Neuronal stem cell (in vitro differentiated cells): ENCODE results near the gene NR2F6.

ENCODE experiments used
- DNase-seq: peaks from one replicate; pipeline ENCODE4 v3.0.0-alpha.2; 2013; ENCODE audit warnings: low spot score
- H2AFZ ChIP-seq: one replicate; pipeline ENCODE4 v1.6.1; 2013; ENCODE audit warnings: mild to moderate bottlenecking, low read length, inconsistent platforms
- H2AK5ac ChIP-seq: 2 replicates; pipeline ENCODE4 v1.6.1; 2013; ENCODE audit warnings: low read depth, mild to moderate bottlenecking, inconsistent platforms, low read length, moderate library complexity, mixed read lengths
- H2BK120ac ChIP-seq: 2 replicates; pipeline ENCODE4 v1.6.1; 2013; ENCODE audit warnings: low read depth, mild to moderate bottlenecking, inconsistent platforms, low read length, moderate library complexity, mixed read lengths
- H2BK12ac ChIP-seq: one replicate; pipeline ENCODE4 v1.6.1; 2013; ENCODE audit warnings: low read length, inconsistent platforms
- H2BK15ac ChIP-seq: 2 replicates; pipeline ENCODE4 v1.6.1; 2013; ENCODE audit warnings: mild to moderate bottlenecking, low read length, inconsistent platforms, mixed read lengths
- H2BK5ac ChIP-seq: one replicate; pipeline ENCODE4 v1.6.1; 2013; ENCODE audit warnings: inconsistent platforms, mild to moderate bottlenecking, low read length, moderate library complexity
- H3K14ac ChIP-seq: one replicate; pipeline ENCODE4 v1.6.1; 2013; ENCODE audit warnings: low read length, inconsistent platforms
- H3K18ac ChIP-seq: 2 replicates; pipeline ENCODE4 v1.6.1; 2013; ENCODE audit warnings: low read length, inconsistent platforms
- H3K23ac ChIP-seq: 2 replicates; pipeline ENCODE4 v1.6.1; 2013; ENCODE audit warnings: low read depth, mild to moderate bottlenecking, mixed read lengths, low read length, inconsistent platforms; ENCODE audit not compliant: poor library complexity
- H3K27ac ChIP-seq: replicated peaks from 3 replicates; pipeline ENCODE4 v1.5.1; 2013; ENCODE audit warnings: low read length, inconsistent platforms
- H3K27me3 ChIP-seq, 3 experiments: 2 replicates each; pipeline ENCODE4 v1.6.1; 2013; ENCODE audit warnings: low read length in 3 of 3, mild to moderate bottlenecking in 2 of 3, inconsistent platforms in 1 of 3, low read depth in 1 of 3, mixed read lengths in 1 of 3, moderate library complexity in 1 of 3; ENCODE audit not compliant: control insufficient read depth in 3 of 3, insufficient read depth in 3 of 3
- H3K36me3 ChIP-seq, 2 donors: replicated peaks in 1 of 2; 2 replicates each; pipeline ENCODE4 v1.6.1; 2013; ENCODE audit warnings: low read length in 2 of 2; ENCODE audit not compliant: control insufficient read depth in 2 of 2, insufficient read depth in 2 of 2
- H3K4ac ChIP-seq: 2 replicates; pipeline ENCODE4 v1.6.1; 2013; ENCODE audit warnings: inconsistent platforms, mild to moderate bottlenecking, low read length, moderate library complexity
- H3K4me1 ChIP-seq, 2 donors: 1 replicate in 1 of 2; 2 replicates in 1 of 2; pipeline ENCODE4 v1.6.1; 2013; ENCODE audit warnings: low read length in 2 of 2, low read depth in 1 of 2; ENCODE audit not compliant: control insufficient read depth in 2 of 2, insufficient read depth in 1 of 2
- H3K4me2 ChIP-seq: one replicate; pipeline ENCODE4 v1.6.1; 2013; ENCODE audit warnings: mild to moderate bottlenecking, low read length, inconsistent platforms; ENCODE audit not compliant: insufficient read depth, poor library complexity, severe bottlenecking
- H3K4me3 ChIP-seq, 2 donors: 2 replicates each; pipeline ENCODE4 v1.5.1; 2013; ENCODE audit warnings: low read length in 2 of 2, mild to moderate bottlenecking in 2 of 2, inconsistent platforms in 1 of 2, moderate library complexity in 1 of 2
- H3K79me1 ChIP-seq: one replicate; pipeline ENCODE4 v1.6.1; 2013; ENCODE audit warnings: low read depth, mild to moderate bottlenecking, inconsistent platforms, low read length, moderate library complexity
- H3K9ac ChIP-seq: one replicate; pipeline ENCODE4 v1.6.1; 2013; ENCODE audit warnings: mild to moderate bottlenecking, low read depth, low read length, inconsistent platforms; ENCODE audit not compliant: poor library complexity
- H3K9me3 ChIP-seq, 2 donors: replicated peaks in 1 of 2; 2 replicates each; pipeline versions ENCODE3 to v1.6.1; 2013; ENCODE audit warnings: low read length in 2 of 2, mild to moderate bottlenecking in 2 of 2, inconsistent platforms in 1 of 2, low read depth in 1 of 2, mixed read lengths in 1 of 2, moderate library complexity in 1 of 2; ENCODE audit not compliant: control insufficient read depth in 2 of 2, insufficient read depth in 1 of 2
- H4K8ac ChIP-seq: one replicate; pipeline ENCODE4 v1.6.1; 2013; ENCODE audit warnings: low read depth, mild to moderate bottlenecking, inconsistent platforms, low read length, moderate library complexity
- H4K91ac ChIP-seq: one replicate; pipeline ENCODE4 v1.6.1; 2013; ENCODE audit warnings: low read length, low read depth, mild to moderate bottlenecking, inconsistent platforms; ENCODE audit not compliant: poor library complexity
- WGBS, 2 donors: extraction: QIAGEN DNeasy Blood & Tissue Kit; methylation state at CpG; one replicate each; pipeline ENCODE4 v1.1.7; 2013; ENCODE audit warnings: missing lambda C conversion rate in 2 of 2, mixed read lengths in 1 of 2; ENCODE audit not compliant: insufficient read length in 2 of 2, insufficient replicate concordance in 1 of 2; ENCODE audit errors: extremely low coverage in 2 of 2; 5-methylcytosine and 5-hydroxymethylcytosine counted together

The NR2F6 gene

GRCh38 chr19:17264641-17264979 is 18.9 kb upstream of the NR2F6 start, which contains the start of gene USHBP1:
Gene USHBP1, minus strand, starts transcription at chr19:17264745. Its CDS starts 446 bp downstream, at chr19:17264299.
- no peak within 1 kb of the TSS for H3K4ac ChIP-seq
- peak within 1 kb of the TSS; percentile 64 for H3K18ac ChIP-seq

GRCh38 chr19:17263712-17264640 is 18.3 kb upstream of the NR2F6 start:
- Histone ChIP-seq H3K9me3 (peaks cover 0 to 13% of the 10 kb centered on the region in 2 donors), H3K4me2 (no peak overlapping the region), H3K4me3 (no peak overlapping the region), H2BK12ac (peak overlapping the region; percentile 49), H3K23ac (peak overlapping the region; percentile 34), H3K18ac (peak overlapping the region; percentile 64), H2BK15ac (peak overlapping the region; percentile 79), H3K9ac (no peak overlapping the region), H3K14ac (no peak overlapping the region), H2AK5ac (peak overlapping the region; percentile 96), H3K4ac (no peak overlapping the region), H3K27me3 (peaks cover 0 to 2% (median 0%) of the 10 kb centered on the region in 3 experiments), H3K4me1 (peaks cover 4 to 10% of the 10 kb centered on the region in 2 donors), H2BK5ac (peak overlapping the region; percentile 77), H3K79me1 (peaks cover 4% of the 10 kb centered on the region), H3K27ac (no peak overlapping the region), H4K8ac (peak overlapping the region; percentile 82), H2AFZ (peak overlapping the region; percentile 84), H4K91ac (no peak overlapping the region), H2BK120ac (no peak overlapping the region), H3K36me3 (peaks cover under 1 to 5% of the 10 kb centered on the region in 2 donors)
- WGBS, 2 donors = no CpG with 5 or more reads among the region's 23 CpGs
- DNase-seq = no peak

More at GRCh38 chr19:17264641-17264979, 18.9 kb upstream of the NR2F6 start, which contains the start of gene USHBP1:
- H2BK120ac ChIP-seq = no peak within 1 kb of the TSS
- peaks cover 2 to 9% of the 10 kb centered on the region in 2 donors for H3K36me3 ChIP-seq
- H3K4me3 ChIP-seq = no peak within 1 kb of the TSS
- H3K9me3 ChIP-seq = peaks cover 0 to 7% of the 10 kb centered on the region in 2 donors
- no peak within 1 kb of the TSS for H3K4me2 ChIP-seq
- no peaks in the 10 kb centered on the region for H3K27me3 ChIP-seq
- no peak for DNase-seq
- peak within 1 kb of the TSS; percentile 34 for H3K23ac ChIP-seq
- H2BK15ac ChIP-seq = peak within 1 kb of the TSS; percentile 79
- no peak within 1 kb of the TSS for H3K14ac ChIP-seq
- peak within 1 kb of the TSS; percentile 77 for H2BK5ac ChIP-seq
- H3K9ac ChIP-seq = no peak within 1 kb of the TSS
- no peak within 1 kb of the TSS for H4K91ac ChIP-seq
- H2BK12ac ChIP-seq = peak within 1 kb of the TSS; percentile 49
- no CpG with 5 or more reads among the region's 5 CpGs for WGBS, 2 donors
- H4K8ac ChIP-seq = peak within 1 kb of the TSS; percentile 82
- peaks cover 4 to 7% of the 10 kb centered on the region in 2 donors for H3K4me1 ChIP-seq
- H2AFZ ChIP-seq = peak within 1 kb of the TSS; percentile 84
- peaks cover 4% of the 10 kb centered on the region for H3K79me1 ChIP-seq
- no peak within 1 kb of the TSS for H3K27ac ChIP-seq
- peak within 1 kb of the TSS; percentile 96 for H2AK5ac ChIP-seq

- peak overlapping the region; percentile 74 for H2AFZ ChIP-seq
- H2AK5ac ChIP-seq = peak overlapping the region; percentile 94
- H2BK12ac ChIP-seq = no peak overlapping the region
- H4K91ac ChIP-seq = no peak overlapping the region
- H2BK120ac ChIP-seq = no peak overlapping the region
- no peak overlapping the region for H3K4me2 ChIP-seq
- H3K79me1 ChIP-seq = no peaks in the 10 kb centered on the region
- peak overlapping the region; percentile 82 for H2BK5ac ChIP-seq
- H3K4ac ChIP-seq = peak overlapping the region; percentile 89
- H3K9ac ChIP-seq = peak overlapping the region; percentile 60
- DNase-seq = no peak
- no peak overlapping the region for H4K8ac ChIP-seq
- H3K9me3 ChIP-seq = peaks cover 0 to 19% of the 10 kb centered on the region in 2 donors
- peaks cover 0 to 10% of the 10 kb centered on the region in 2 donors for H3K4me1 ChIP-seq
- no CpG with 5 or more reads among the region's 16 CpGs for WGBS, 2 donors
- no peak overlapping the region for H3K23ac ChIP-seq
- H3K18ac ChIP-seq = peak overlapping the region; percentile 48
- H3K4me3 ChIP-seq = no peak overlapping the region
- peaks cover 0 to 2% (median 0%) of the 10 kb centered on the region in 3 experiments for H3K27me3 ChIP-seq
- peak overlapping the region; percentile 31 for H3K14ac ChIP-seq
- no peaks in the 10 kb centered on the region for H3K36me3 ChIP-seq
- H2BK15ac ChIP-seq = no peak overlapping the region
- no peak overlapping the region for H3K27ac ChIP-seq
These were observed 16.8 kb upstream of the NR2F6 start for GRCh38 chr19:17262557-17262956.

- Histone ChIP-seq H3K4ac (no peak overlapping the region), H3K79me1 (no peaks in the 10 kb centered on the region), H3K4me1 (peaks cover 0 to 10% of the 10 kb centered on the region in 2 donors), H2AK5ac (no peak overlapping the region), H3K23ac (no peak overlapping the region), H2BK120ac (no peak overlapping the region), H2BK12ac (no peak overlapping the region), H3K9me3 (peaks cover 0 to 19% of the 10 kb centered on the region in 2 donors), H4K91ac (no peak overlapping the region), H2BK5ac (no peak overlapping the region), H3K27ac (no peak overlapping the region), H3K18ac (no peak overlapping the region), H3K4me2 (no peak overlapping the region), H4K8ac (no peak overlapping the region), H3K27me3 (peaks cover 0 to 2% (median 0%) of the 10 kb centered on the region in 3 experiments), H3K4me3 (no peak overlapping the region), H3K36me3 (no peaks in the 10 kb centered on the region), H3K14ac (no peak overlapping the region), H3K9ac (no peak overlapping the region), H2BK15ac (no peak overlapping the region), H2AFZ (peak overlapping the region; percentile 91)
- no CpG with 5 or more reads among the region's 15 CpGs for WGBS, 2 donors
- peak; percentile 58 for DNase-seq
These were observed 15.2 kb upstream of the NR2F6 start for GRCh38 chr19:17260842-17261325.
